Stimulated activated CD4-positive, alpha-beta T cell treated with anti-CD3 and anti-CD28 coated beads, Interleukin-1b, Interleukin-23, amount 100 ng/mL, for 48 hours (primary cell): Measurements from ENCODE around the gene TBL1X.

Experiments used
- DNase-seq: peaks from one replicate; pipeline ENCODE4 v3.0.0-alpha.2; 2020

Gene TBL1X

GRCh38 chrX:9785254-9785943 lies 320.5 kb downstream of the TBL1X start:
- DNase-seq: no peak

DNA sequence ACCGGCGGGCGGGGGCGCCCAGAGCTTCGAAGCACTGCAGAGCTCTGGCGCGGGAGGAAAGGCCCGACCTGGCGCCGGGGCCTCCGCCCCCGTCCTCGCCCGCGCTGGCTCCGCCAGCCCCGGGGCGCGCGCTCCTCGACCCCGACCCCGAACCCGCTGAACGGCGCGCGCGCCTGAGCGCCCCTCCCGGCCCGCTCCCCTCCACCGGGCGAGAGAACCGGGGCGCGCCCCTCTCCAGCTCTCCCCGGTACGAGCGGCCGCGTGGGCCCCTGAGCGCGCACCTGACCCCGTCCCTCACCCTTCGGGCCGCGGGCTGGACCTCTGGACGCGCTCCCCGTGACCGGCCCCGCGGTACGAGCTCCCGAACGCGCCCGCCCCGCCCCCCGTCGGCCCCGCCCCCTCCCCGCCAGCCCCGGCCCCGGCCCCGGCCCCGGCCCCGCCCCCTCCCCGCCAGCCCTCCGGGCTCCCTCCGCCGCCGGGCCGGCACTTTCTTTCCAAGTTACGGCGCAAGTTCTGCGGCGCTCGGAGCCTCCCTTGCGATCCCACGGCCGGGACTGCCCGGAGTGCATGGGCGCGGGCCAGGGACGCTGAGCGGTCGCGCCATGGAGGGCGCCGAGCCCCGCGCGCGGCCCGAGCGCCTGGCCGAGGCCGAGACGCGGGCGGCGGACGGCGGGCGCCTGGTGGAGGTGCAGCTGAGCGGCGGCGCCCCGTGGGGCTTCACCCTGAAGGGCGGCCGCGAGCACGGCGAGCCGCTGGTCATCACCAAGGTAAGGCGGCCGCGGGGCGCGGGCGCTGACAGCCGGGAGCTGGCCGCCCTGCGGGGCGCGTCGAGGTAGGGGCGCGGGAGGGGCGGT lies 321.3 kb downstream of the TBL1X start, which contains the start of gene SHROOM2:
TSS of gene SHROOM2 (plus strand) at position 486 of the 854 bp plus-strand sequence. CDS start at position 603, 117 bp downstream.
- no peak for DNase-seq

DNA sequence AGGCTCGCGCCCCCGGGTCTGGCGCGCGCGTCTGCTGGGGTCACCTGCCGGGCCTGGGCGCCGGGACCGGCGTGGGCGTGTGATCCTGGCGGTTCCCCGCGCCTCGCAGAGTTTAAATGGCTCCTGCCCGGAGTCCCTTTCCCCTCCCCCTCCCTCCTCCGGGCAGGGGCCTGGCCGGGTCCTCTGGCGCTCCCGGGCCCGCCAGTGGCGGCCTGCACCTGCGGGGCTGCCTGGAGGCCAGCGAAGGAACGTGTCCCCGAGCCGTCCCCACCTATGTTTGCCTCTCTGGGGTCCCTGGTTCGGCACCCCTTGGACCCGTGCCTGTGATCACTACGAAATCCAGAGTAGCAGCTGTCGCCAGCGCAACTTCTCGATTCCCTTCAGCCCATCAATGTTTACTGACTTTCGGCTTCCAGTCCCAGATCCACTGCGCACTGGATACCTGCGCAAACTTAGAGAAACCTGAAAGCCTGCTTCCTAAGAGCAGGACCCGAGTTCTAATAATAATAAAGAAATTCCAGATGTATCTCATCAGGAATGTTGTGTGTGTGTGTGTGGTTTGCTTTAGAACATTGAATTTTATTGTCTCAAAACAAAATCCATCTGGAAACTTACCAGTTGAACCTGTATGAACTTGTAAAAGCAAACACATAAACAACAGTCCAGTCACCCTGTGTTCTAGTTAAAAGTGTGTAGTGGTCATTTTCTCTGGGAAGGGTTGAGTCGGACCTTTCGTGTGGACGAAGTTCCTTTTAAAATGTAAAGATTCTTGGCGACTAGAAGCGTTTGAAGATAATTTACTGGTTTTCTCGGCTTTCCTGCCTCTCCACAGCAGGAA lies 322.2 kb downstream of the TBL1X start:
- no peak for DNase-seq

DNA sequence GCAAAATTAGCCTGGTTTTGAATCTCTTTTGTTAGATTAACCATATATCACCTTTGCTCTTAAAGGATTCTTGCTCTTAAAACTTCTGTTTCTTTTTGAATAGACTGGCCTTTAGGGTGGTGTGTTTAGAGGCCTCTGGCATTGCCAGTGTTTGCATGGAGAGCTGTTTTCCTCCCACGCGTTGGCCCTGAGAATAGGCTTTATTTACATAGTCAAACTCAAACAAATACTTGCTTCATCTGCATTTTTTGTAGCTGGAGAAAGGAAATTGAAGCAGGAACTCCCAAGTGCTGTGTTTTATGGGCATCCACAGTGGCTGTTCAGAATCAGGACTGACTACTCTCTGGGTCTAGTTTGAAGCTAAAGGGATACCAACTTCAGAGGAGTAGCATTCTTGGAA lies 324.1 kb downstream of the TBL1X start:
- DNase-seq: no peak

GRCh38 chrX:9789555-9789954 lies 324.7 kb downstream of the TBL1X start:
- DNase-seq: no peak
